Left lung (tissue), 10 donors: Measurements from ENCODE around the gene ARHGEF28. TPM values are rescaled to one million over a fixed set of nuclear protein-coding genes. Genes with fewer than 3 reads are reported as not detected.

Source experiments
- ATAC-seq: fragments of 200-7000 bp; cut with Tn5 transposase; one replicate; pipeline ENCODE4 v1.9.1; 2020; ENCODE audit warnings: moderate library complexity
- DNase-seq, 4 donors: peaks; one replicate each; pipeline ENCODE4 v3.0.0-alpha.2; 2013 to 2020
- H3K27ac ChIP-seq, 2 donors: fragments of 200-600 bp; sonication (generic) in 1 of 2; one replicate each; pipeline versions ENCODE4 v1.5.0 to v1.8.0; 2020 to 2021
- H3K27me3 ChIP-seq, 2 donors: fragments of 200-600 bp; sonication (generic) in 1 of 2; one replicate each; pipeline versions ENCODE4 v1.5.0 to v1.8.0; 2020 to 2021
- H3K36me3 ChIP-seq, 2 donors: fragments of 200-600 bp; sonication (generic) in 1 of 2; one replicate each; pipeline versions ENCODE4 v1.5.0 to v1.8.0; 2020 to 2021
- H3K4me1 ChIP-seq, 2 donors: fragments of 200-600 bp; one replicate each; pipeline ENCODE4 v1.8.0; 2021
- H3K4me3 ChIP-seq, 2 donors: fragments of 200-600 bp; sonication (generic) in 1 of 2; one replicate each; pipeline versions ENCODE4 v1.5.0 to v1.8.0; 2020 to 2021; ENCODE audit warnings: mild to moderate bottlenecking in 1 of 2
- H3K9me3 ChIP-seq, 2 donors: fragments of 200-600 bp; sonication (generic) in 1 of 2; one replicate each; pipeline versions ENCODE4 v1.5.0 to v1.8.0; 2020 to 2021
- CTCF ChIP-seq, 2 donors: fragments of 200-600 bp; sonication (generic) in 1 of 2; IDR thresholded peaks; one replicate each; pipeline versions ENCODE4 v1.5.0 to v1.8.0; 2021; ENCODE audit warnings: antibody characterized with exemption in 2 of 2
- intact Hi-C, 2 donors: fragments of 100-400 bp; cut with DNase I; formaldehyde crosslinking; loops; one replicate each; pipeline versions ENCODE4 v1.11.2 to v1.14.2; 2022
- polyA plus RNA-seq, 6 donors: library from polyadenylated mRNA; unstranded; fragments of 120-200 nt; gene quantifications; one replicate each; pipeline ENCODE4 v1.2.1, GENCODE V29; 2013; ENCODE audit not compliant: insufficient read length in 6 of 6
- total RNA-seq, 2 donors: library from RNA; stranded (reverse); fragmentation: NEBNext Ultra II Directional; extraction: Animal tissue kit (Norgen Biotek cat#: 25700); gene quantifications; one replicate each; pipeline ENCODE4 v1.2.1, GENCODE V29; 2021
- donor health status: DM: no; HTN: yes; CAD: no.
- donor health status: DM: no; HTN: no; CAD: no.

ARHGEF28 gene
- total and polyA plus RNA-seq, 8 donors, result 8.4 to 16.4 (median 10.3) TPM

- peaks cover 7 to 12% of the 10 kb centered on the region in 2 donors for H3K4me1 ChIP-seq
- no peak for TF ChIP-seq CTCF (IDR thresholded peaks at IDR 0.05)
- ATAC-seq (peak; percentile 23), DNase-seq (peak in 2 of 4 donors; percentile 37 to 47)
- intact Hi-C loops, result loop anchor here in 1 of 2 donors (10.0 kb wide), 1 partner anchor 202 kb away; no protein-coding TSS in a partner anchor
- H3K4me3 ChIP-seq, result no peak overlapping the region
- H3K27me3 ChIP-seq, result no peaks in the 10 kb centered on the region
- peak overlapping the region in 1 of 2 donors; percentile 6 for H3K27ac ChIP-seq
- H3K9me3 ChIP-seq, result no peaks in the 10 kb centered on the region
- H3K36me3 ChIP-seq, result no peaks in the 10 kb centered on the region
Measured at GRCh38 chr5:73796164-73797131, 170.5 kb downstream of the ARHGEF28 start.

GRCh38 chr5:73797132-73797510 lies 171.1 kb downstream of the ARHGEF28 start:
- Histone ChIP-seq H3K27me3 (no peaks in the 10 kb centered on the region), H3K4me1 (peaks cover 7 to 12% of the 10 kb centered on the region in 2 donors), H3K27ac (no peak overlapping the region), H3K36me3 (no peaks in the 10 kb centered on the region), H3K4me3 (no peak overlapping the region), H3K9me3 (no peaks in the 10 kb centered on the region)
- ATAC-seq (no peak), DNase-seq (no peak)
- TF ChIP-seq CTCF (IDR thresholded peaks at IDR 0.05), result no peak
- intact Hi-C loops, result loop anchor here in 1 of 2 donors (10.0 kb wide), 1 partner anchor 202 kb away; no protein-coding TSS in a partner anchor

- no peak for TF ChIP-seq CTCF (IDR thresholded peaks at IDR 0.05)
- Histone ChIP-seq H3K36me3 (no peaks in the 10 kb centered on the region), H3K4me3 (no peak overlapping the region), H3K27me3 (no peaks in the 10 kb centered on the region), H3K27ac (no peak overlapping the region), H3K9me3 (no peaks in the 10 kb centered on the region), H3K4me1 (peaks cover 7 to 12% of the 10 kb centered on the region in 2 donors)
- no peak for DNase-seq
- intact Hi-C loops, result loop anchor here in 1 of 2 donors (10.0 kb wide), 1 partner anchor 205 kb away; no protein-coding TSS in a partner anchor
- no peak for ATAC-seq
Measured at GRCh38 chr5:73799401-73799972, 173.5 kb downstream of the ARHGEF28 start.

- H3K27ac ChIP-seq, result no peak overlapping the region
- DNase-seq (no peak), ATAC-seq (no peak)
- no peaks in the 10 kb centered on the region for H3K9me3 ChIP-seq
- intact Hi-C loops, result no loop called here
- no peaks in the 10 kb centered on the region for H3K36me3 ChIP-seq
- H3K4me1 ChIP-seq, result peaks cover 2 to 3% of the 10 kb centered on the region in 2 donors
- no peak for TF ChIP-seq CTCF (IDR thresholded peaks at IDR 0.05)
- no peak overlapping the region for H3K4me3 ChIP-seq
- H3K27me3 ChIP-seq, result no peaks in the 10 kb centered on the region
Measured at GRCh38 chr5:73801686-73802085, 175.7 kb downstream of the ARHGEF28 start.

- Histone ChIP-seq H3K4me1 (no peaks in the 10 kb centered on the region), H3K9me3 (no peaks in the 10 kb centered on the region), H3K27me3 (no peaks in the 10 kb centered on the region), H3K27ac (no peak overlapping the region), H3K36me3 (no peaks in the 10 kb centered on the region), H3K4me3 (no peak overlapping the region)
- no peak for DNase-seq
- intact Hi-C loops, result no loop called here
- no peak for TF ChIP-seq CTCF (IDR thresholded peaks at IDR 0.05)
- ATAC-seq, result no peak
Measured at GRCh38 chr5:73805449-73805848, 179.5 kb downstream of the ARHGEF28 start.
